ENCODE results near the gene MYBPC2. TPM values are rescaled to one million over a fixed set of nuclear protein-coding genes. Genes with fewer than 3 reads are reported as not detected.

MYBPC2 gene
- total RNA-seq, 1 donor from 2014 or later, result 0.61 TPM

DNA sequence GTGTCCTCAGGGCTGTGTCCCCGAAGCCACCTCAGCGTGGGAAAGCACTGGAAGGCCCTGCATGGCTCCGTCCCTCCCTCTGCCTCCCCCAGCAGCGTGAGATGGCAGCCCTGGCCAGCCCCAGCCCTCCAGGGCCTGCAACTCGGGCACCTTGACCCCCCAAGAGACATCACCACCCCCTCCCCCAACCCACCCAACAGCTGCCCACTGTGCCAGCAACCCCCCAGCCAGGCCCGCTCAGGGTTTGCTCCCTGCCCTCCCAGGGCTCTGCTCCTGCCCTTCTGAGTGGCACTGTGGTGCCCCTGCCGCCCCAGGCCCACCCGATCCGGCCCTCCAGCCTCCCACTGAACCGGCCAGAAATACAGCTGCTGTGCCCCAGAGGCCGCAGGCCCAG is 82.5 kb downstream of the MYBPC2 start:
- Mint-ChIP-seq H3K4me1 (ENCODE audit: low read depth, unreplicated experiment) (peaks cover 5% of the 10 kb centered on the region), H3K36me3 (ENCODE audit: unreplicated experiment) (no peaks in the 10 kb centered on the region), H3K27ac (ENCODE audit: unreplicated experiment) (no peak overlapping the region), H3K4me3 (ENCODE audit: unreplicated experiment) (no peak overlapping the region), H3K27me3 (ENCODE audit: unreplicated experiment) (peaks cover 15% of the 10 kb centered on the region), H3K9me3 (ENCODE audit: unreplicated experiment) (peaks cover 12% of the 10 kb centered on the region)
- no peak for DNase-seq
- TF ChIP-seq, protein P1, sequence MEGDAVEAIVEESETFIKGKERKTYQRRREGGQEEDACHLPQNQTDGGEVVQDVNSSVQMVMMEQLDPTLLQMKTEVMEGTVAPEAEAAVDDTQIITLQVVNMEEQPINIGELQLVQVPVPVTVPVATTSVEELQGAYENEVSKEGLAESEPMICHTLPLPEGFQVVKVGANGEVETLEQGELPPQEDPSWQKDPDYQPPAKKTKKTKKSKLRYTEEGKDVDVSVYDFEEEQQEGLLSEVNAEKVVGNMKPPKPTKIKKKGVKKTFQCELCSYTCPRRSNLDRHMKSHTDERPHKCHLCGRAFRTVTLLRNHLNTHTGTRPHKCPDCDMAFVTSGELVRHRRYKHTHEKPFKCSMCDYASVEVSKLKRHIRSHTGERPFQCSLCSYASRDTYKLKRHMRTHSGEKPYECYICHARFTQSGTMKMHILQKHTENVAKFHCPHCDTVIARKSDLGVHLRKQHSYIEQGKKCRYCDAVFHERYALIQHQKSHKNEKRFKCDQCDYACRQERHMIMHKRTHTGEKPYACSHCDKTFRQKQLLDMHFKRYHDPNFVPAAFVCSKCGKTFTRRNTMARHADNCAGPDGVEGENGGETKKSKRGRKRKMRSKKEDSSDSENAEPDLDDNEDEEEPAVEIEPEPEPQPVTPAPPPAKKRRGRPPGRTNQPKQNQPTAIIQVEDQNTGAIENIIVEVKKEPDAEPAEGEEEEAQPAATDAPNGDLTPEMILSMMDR (IDR thresholded peaks at IDR 0.05; ENCODE audit: partially characterized antibody, unreplicated experiment), result no peak

Other genes starting within 250 kb of the MYBPC2 start
- 0.59 TPM for gene MYH14, start 229.3 kb upstream of the MYBPC2 start, total RNA-seq (ENCODE audit: unreplicated experiment)
- 10.6 TPM for gene KCNC3, start 103.5 kb upstream of the MYBPC2 start, total RNA-seq (ENCODE audit: unreplicated experiment)
- 0.88 TPM for gene NAPSA, start 67.3 kb upstream of the MYBPC2 start, total RNA-seq (ENCODE audit: unreplicated experiment)
- 28.3 TPM for gene NR1H2, start 56.4 kb upstream of the MYBPC2 start, total RNA-seq (ENCODE audit: unreplicated experiment)
- gene POLD1, start 48.5 kb upstream of the MYBPC2 start, total RNA-seq (ENCODE audit: unreplicated experiment), result 38.9 TPM
- 2.7 TPM for gene SPIB, start 14.0 kb upstream of the MYBPC2 start, total RNA-seq (ENCODE audit: unreplicated experiment)
- 98.8 TPM for gene EMC10, start 43.6 kb downstream of the MYBPC2 start, total RNA-seq (ENCODE audit: unreplicated experiment)
- 5.2 TPM for gene GARIN5A, start 44.0 kb downstream of the MYBPC2 start, total RNA-seq (ENCODE audit: unreplicated experiment)
- gene JOSD2, start 78.3 kb downstream of the MYBPC2 start, total RNA-seq (ENCODE audit: unreplicated experiment), result 19.1 TPM
- not detected for gene ASPDH, start 81.0 kb downstream of the MYBPC2 start, total RNA-seq (ENCODE audit: unreplicated experiment)
- gene LRRC4B, start 135.5 kb downstream of the MYBPC2 start, total RNA-seq (ENCODE audit: unreplicated experiment), result 28.5 TPM
- gene SYT3, start 207.0 kb downstream of the MYBPC2 start, total RNA-seq (ENCODE audit: unreplicated experiment), result 15.6 TPM
- 10.4 TPM for gene C19orf81, start 216.6 kb downstream of the MYBPC2 start, total RNA-seq (ENCODE audit: unreplicated experiment)